ENCODE data around the gene LLPH.
"Not testable (repeated sequence)": the region's sequence is repeated elsewhere in the genome, so short reads cannot be mapped to it uniquely, and the experiment has no call there.

Gene LLPH

GRCh38 chr12:66130267-66131066 is at the start of gene LLPH:
TSS of gene LLPH (minus strand) at chr12:66130750. CDS start at chr12:66129106, 1,644 bp downstream.
- peak; percentile 87 for DNase-seq (ENCODE audit: low read depth)
- H3K4me3 ChIP-seq (replicated peaks; ENCODE audit: low read depth, low read length) = peak within 1 kb of the TSS; percentile 88
- no peak for TF ChIP-seq CTCF (IDR thresholded peaks at IDR 0.05; ENCODE audit: low read length, missing control alignments)

- H3K4me3 ChIP-seq (replicated peaks; ENCODE audit: low read depth, low read length) = no peak overlapping the region
- TF ChIP-seq CTCF (IDR thresholded peaks at IDR 0.05; ENCODE audit: low read length, missing control alignments) = no peak
- peak; percentile 76 for DNase-seq (ENCODE audit: low read depth)
Measured at GRCh38 chr12:66176105-66176900, 45.8 kb upstream of the LLPH start.

- not testable (repeated sequence) for DNase-seq (ENCODE audit: low read depth); H3K4me3 ChIP-seq (replicated peaks; ENCODE audit: low read depth, low read length)
Measured at GRCh38 chr12:66174391-66175325, 44.1 kb upstream of the LLPH start.

GRCh38 chr12:66170606-66171005 is 40.1 kb upstream of the LLPH start:
- TF ChIP-seq CTCF (IDR thresholded peaks at IDR 0.05; ENCODE audit: low read length, missing control alignments) = no peak
- DNase-seq (ENCODE audit: low read depth) = no peak
- H3K4me3 ChIP-seq (replicated peaks; ENCODE audit: low read depth, low read length) = no peak overlapping the region

GRCh38 chr12:66169221-66170170 is 38.9 kb upstream of the LLPH start, which contains the start of gene TMBIM4:
TSS of gene TMBIM4 (minus strand) at chr12:66169996. CDS start at chr12:66169951, 45 bp downstream.
- peak; percentile 97 for DNase-seq (ENCODE audit: low read depth)
- TF ChIP-seq CTCF (IDR thresholded peaks at IDR 0.05; ENCODE audit: low read length, missing control alignments) = peak; percentile 37
- H3K4me3 ChIP-seq (replicated peaks; ENCODE audit: low read depth, low read length) = peak within 1 kb of the TSS; percentile 82

GRCh38 chr12:66168410-66168809 is 37.9 kb upstream of the LLPH start:
- DNase-seq (ENCODE audit: low read depth) = no peak
- no peak for TF ChIP-seq CTCF (IDR thresholded peaks at IDR 0.05; ENCODE audit: low read length, missing control alignments)
- H3K4me3 ChIP-seq (replicated peaks; ENCODE audit: low read depth, low read length) = peak overlapping the region; percentile 82

Data from fibroblast of pulmonary artery (primary cell).